Progenitor cell of endocrine pancreas (in vitro differentiated cells): ENCODE measurements around the gene SEMA3D. TPM values are rescaled to one million over a fixed set of nuclear protein-coding genes. Genes with fewer than 3 reads are reported as not detected.
A peak's percentile ranks its signal among the peaks of the same experiment; 100 is the strongest.

Experiments
- DNase-seq: peaks from one replicate; pipeline ENCODE4 v3.0.0; 2021; ENCODE audit warnings: low spot score; ENCODE audit not compliant: unreplicated experiment
- H3K27ac Mint-ChIP-seq: 2 replicates; pipeline ENCODE4 v1.8.0; 2021; ENCODE audit warnings: mild to moderate bottlenecking, moderate library complexity, mixed read lengths
- H3K27me3 Mint-ChIP-seq: 2 replicates; pipeline ENCODE4 v1.8.0; 2021; ENCODE audit warnings: mixed read lengths
- H3K36me3 Mint-ChIP-seq: 2 replicates; pipeline ENCODE4 v1.8.0; 2022; ENCODE audit warnings: mixed read lengths; ENCODE audit not compliant: insufficient read depth
- H3K4me1 Mint-ChIP-seq: 2 replicates; pipeline ENCODE4 v1.8.0; 2021; ENCODE audit warnings: low read depth, mixed read lengths
- H3K4me3 Mint-ChIP-seq: 2 replicates; pipeline ENCODE4 v1.8.0; 2021; ENCODE audit warnings: low read depth, mild to moderate bottlenecking, moderate library complexity, mixed read lengths
- H3K9me3 Mint-ChIP-seq: 2 replicates; pipeline ENCODE4 v1.8.0; 2021; ENCODE audit warnings: low read depth, mixed read lengths
- total RNA-seq: library from RNA; stranded (reverse); gene quantifications from 2 replicates; pipeline ENCODE4 v1.2.1, GENCODE V29; 2021
- TF ChIP-seq, protein P1 (sequence below): fragments of 200-600 bp; sonication (generic); IDR thresholded peaks from one replicate; pipeline ENCODE4 v1.5.0; 2021; ENCODE audit warnings: antibody characterized with exemption, mild to moderate bottlenecking; ENCODE audit not compliant: unreplicated experiment

SEMA3D gene
- total RNA-seq, 1 donor from 2014 or later = 27.9 TPM

DNA sequence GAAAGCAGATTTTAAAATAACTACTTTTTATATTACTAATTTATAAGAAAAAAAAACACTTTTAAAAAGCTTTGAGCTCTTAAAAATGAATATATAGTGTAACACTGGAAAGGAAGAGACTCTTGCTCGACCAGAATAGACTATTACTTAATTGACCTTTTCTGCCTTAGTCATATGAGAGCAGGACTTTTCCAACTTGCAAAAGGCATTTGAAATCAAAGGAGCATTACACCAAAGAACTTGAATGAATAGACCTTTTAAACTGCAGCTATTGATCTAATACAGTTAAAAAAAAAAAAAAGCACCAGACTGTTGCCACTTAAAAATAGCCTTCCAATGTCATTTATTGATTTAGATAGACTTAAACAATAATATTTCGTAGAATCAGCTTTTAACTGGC, 17.2 kb upstream of the SEMA3D start:
- Mint-ChIP-seq H3K27ac (no peak overlapping the region), H3K4me1 (peaks cover 18% of the 10 kb centered on the region), H3K27me3 (no peaks in the 10 kb centered on the region), H3K36me3 (peaks cover 9% of the 10 kb centered on the region), H3K4me3 (no peak overlapping the region), H3K9me3 (peaks cover 18% of the 10 kb centered on the region)
- DNase-seq = no peak
- TF ChIP-seq, protein P1, sequence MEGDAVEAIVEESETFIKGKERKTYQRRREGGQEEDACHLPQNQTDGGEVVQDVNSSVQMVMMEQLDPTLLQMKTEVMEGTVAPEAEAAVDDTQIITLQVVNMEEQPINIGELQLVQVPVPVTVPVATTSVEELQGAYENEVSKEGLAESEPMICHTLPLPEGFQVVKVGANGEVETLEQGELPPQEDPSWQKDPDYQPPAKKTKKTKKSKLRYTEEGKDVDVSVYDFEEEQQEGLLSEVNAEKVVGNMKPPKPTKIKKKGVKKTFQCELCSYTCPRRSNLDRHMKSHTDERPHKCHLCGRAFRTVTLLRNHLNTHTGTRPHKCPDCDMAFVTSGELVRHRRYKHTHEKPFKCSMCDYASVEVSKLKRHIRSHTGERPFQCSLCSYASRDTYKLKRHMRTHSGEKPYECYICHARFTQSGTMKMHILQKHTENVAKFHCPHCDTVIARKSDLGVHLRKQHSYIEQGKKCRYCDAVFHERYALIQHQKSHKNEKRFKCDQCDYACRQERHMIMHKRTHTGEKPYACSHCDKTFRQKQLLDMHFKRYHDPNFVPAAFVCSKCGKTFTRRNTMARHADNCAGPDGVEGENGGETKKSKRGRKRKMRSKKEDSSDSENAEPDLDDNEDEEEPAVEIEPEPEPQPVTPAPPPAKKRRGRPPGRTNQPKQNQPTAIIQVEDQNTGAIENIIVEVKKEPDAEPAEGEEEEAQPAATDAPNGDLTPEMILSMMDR = no peak

DNA sequence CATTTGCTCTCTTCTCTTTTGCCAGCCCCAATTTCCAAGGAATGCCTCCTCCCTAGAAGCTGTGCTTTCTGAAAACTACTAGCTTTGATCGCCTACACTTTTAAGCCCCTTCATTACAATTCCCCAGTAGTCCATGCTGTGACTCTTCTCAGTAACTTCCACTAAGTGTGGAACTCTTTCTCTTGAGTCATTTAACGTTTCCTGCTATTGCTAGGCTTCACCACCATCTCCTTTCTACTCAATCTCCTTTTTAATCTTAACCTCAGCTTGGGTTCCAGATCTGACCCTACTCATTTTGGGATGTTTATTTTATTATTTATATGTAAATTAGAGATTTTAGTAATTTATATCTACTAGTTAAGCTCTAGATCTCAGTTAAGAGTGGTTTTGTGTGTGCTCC, 14.4 kb upstream of the SEMA3D start:
- no peak for DNase-seq
- Mint-ChIP-seq H3K27me3 (no peaks in the 10 kb centered on the region), H3K27ac (no peak overlapping the region), H3K4me1 (peaks cover 18% of the 10 kb centered on the region), H3K4me3 (no peak overlapping the region), H3K36me3 (peaks cover 9% of the 10 kb centered on the region), H3K9me3 (peaks cover 18% of the 10 kb centered on the region)
- TF ChIP-seq, protein P1 = no peak

DNA sequence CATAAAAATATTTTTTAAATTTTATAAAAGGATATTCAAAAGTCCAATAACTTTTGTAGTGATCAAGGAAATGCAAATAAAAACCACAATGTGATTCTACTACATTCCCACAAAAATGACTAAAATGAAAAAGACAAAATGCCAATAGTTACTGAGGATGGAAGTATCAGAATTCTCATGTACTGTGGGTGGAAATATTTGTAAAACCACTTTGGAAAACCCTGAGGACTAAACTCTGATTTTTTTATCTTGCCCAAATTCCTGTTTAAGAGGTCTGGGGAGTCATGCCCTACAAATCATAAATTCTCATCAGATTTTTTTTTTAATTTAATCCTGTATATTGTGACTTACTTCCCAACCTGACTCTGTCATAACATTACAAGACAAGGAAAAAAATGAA, 9.8 kb upstream of the SEMA3D start:
- peaks cover 13% of the 10 kb centered on the region for H3K4me1 Mint-ChIP-seq
- H3K36me3 Mint-ChIP-seq = peaks cover 8% of the 10 kb centered on the region
- no peak overlapping the region for H3K27ac Mint-ChIP-seq
- DNase-seq = no peak
- TF ChIP-seq, protein P1 = no peak
- no peaks in the 10 kb centered on the region for H3K27me3 Mint-ChIP-seq
- no peak overlapping the region for H3K4me3 Mint-ChIP-seq
- H3K9me3 Mint-ChIP-seq = peaks cover 14% of the 10 kb centered on the region

DNA sequence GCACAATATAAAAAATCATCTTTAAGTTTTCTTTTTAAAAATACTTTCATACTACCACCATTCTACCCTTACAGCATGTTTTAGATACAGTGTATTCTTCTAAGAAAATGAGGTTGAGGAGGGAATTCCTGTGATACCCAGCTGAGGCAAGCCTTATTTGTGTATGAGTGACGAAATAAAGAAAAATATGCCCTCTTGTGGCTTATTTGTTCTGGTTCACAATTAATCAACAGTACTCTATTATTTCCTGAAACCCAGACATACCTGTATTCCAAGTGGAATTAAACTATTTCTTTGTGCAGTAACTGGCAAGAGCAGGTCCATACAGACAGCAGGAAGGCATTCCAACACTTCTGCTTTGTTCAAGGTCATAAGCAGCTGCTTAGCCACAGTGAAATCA, 4.5 kb upstream of the SEMA3D start:
- Mint-ChIP-seq H3K4me1 (peaks cover 33% of the 10 kb centered on the region), H3K9me3 (peaks cover 2% of the 10 kb centered on the region), H3K27me3 (peaks cover 9% of the 10 kb centered on the region), H3K4me3 (no peak overlapping the region), H3K27ac (no peak overlapping the region), H3K36me3 (no peaks in the 10 kb centered on the region)
- TF ChIP-seq, protein P1 = peak; percentile 35
- no peak for DNase-seq

DNA sequence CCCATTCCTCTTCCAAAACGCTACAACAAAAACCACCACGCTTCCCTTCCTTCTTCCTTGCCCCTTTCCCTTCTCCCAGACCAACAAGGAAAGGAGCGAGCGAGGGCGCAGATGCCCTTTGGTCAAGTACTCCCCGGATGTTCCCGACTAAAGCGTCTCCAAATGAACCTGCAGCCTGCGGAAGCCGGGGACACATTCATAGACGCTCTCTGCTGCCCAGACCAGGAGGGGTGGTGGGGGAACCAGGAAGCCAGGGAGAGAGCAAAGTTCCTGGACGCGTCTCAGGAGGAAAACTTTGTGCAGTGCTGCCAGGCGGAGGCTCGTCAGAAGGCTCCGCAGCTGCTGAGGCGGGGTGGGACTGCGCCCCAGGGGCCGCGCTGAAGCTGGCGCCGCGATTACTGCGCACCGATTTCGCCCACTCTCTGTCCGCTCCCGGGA, 754 bp downstream of the SEMA3D start:
- Mint-ChIP-seq H3K27me3 (peaks cover 17% of the 10 kb centered on the region), H3K4me1 (peaks cover 25% of the 10 kb centered on the region)
- peak; percentile 27 for DNase-seq

More for the DNA sequence above, 754 bp downstream of the SEMA3D start:
- Mint-ChIP-seq H3K4me3 (peak overlapping the region; percentile 81), H3K27ac (peak overlapping the region; percentile 69), H3K9me3 (no peaks in the 10 kb centered on the region), H3K36me3 (no peaks in the 10 kb centered on the region)
- TF ChIP-seq, protein P1 = no peak
